Activated CD8-positive, alpha-beta memory T cell treated with anti-CD3 and anti-CD28 coated beads, Interleukin-2, amount 10 ng/mL, durations not matched to agents 7 days and 5 days (primary cell): ENCODE data around the gene AASS. TPM values are rescaled to one million over a fixed set of nuclear protein-coding genes. Genes with fewer than 3 reads are reported as not detected.

Experiments used
- ATAC-seq: fragments of 150-1000 bp; cut with Tn5 transposase; one replicate; pipeline ENCODE4 v1.10.0; 2021; ENCODE audit warnings: moderate library complexity
- CTCF ChIA-PET: fragments of 350-600 bp; sonication (Branson Sonifier 250); formaldehyde crosslinking; loops from one replicate; lab custom pipeline; 2021; ENCODE audit warnings: antibody characterized with exemption; lab: Charles Lee
- DNase-seq: peaks from one replicate; pipeline ENCODE4 v3.0.0-alpha.2; 2020
- H3K27ac Mint-ChIP-seq: one replicate; pipeline ENCODE4 v1.8.0; 2021; ENCODE audit warnings: mild to moderate bottlenecking, mixed read lengths
- H3K27me3 Mint-ChIP-seq: one replicate; pipeline ENCODE4 v1.8.0; 2021; ENCODE audit warnings: mixed read lengths
- H3K36me3 Mint-ChIP-seq: one replicate; pipeline ENCODE4 v1.8.0; 2021; ENCODE audit warnings: mild to moderate bottlenecking, mixed read lengths
- H3K4me1 Mint-ChIP-seq: one replicate; pipeline ENCODE4 v1.8.0; 2021; ENCODE audit warnings: mixed read lengths
- H3K4me3 Mint-ChIP-seq: one replicate; pipeline ENCODE4 v1.8.0; 2021; ENCODE audit warnings: mild to moderate bottlenecking, moderate library complexity, mixed read lengths
- H3K9me3 Mint-ChIP-seq: one replicate; pipeline ENCODE4 v1.8.0; 2022; ENCODE audit warnings: low read depth, mixed read lengths
- total RNA-seq, 2 experiments: library from RNA; stranded (reverse); gene quantifications; one replicate each; pipeline ENCODE4 v1.2.3, GENCODE V29; 2021

The AASS gene
- total RNA-seq, 2 experiments from 2014 or later: 1.6 to 1.7 TPM

DNA sequence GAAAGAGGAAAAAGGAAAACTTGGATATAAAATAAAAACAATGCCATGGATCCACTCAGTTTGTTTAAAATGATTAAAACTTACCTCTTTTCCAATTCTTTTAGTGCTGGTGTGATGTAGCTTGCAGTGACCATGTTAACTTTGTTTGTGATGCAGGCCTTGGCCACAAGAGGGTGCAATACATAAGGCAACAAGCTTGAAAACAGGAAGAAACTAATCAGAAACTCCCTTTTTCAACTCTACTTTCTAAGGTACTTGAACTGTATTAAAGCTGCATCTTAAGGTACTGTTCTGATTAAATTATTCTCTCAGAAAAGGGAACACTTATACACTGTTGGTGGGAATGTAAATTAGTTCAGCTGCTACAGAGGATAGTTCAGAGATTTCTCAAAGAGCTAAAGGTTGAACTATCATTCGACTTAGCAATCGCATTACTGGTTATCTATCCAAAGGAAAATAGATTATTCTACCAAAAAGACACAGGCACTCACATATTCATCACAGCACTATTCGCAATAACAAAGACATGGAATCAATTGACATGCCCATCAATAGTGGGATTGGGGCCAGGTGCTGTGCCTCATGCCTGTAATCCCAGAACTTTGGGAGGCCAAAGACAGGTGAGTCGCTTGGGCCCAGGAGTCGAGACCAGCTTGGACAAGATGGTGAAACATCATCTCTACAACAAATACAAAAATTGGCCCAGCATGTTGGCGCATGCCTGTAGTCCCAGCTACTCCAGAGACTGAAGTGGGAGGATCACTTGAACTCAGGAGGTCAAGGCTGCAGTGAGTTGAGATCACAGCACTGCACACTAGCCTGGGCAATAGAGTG lies 50.9 kb downstream of the AASS start:
- DNase-seq (peak; percentile 66), ATAC-seq (peak; percentile 42)
- CTCF ChIA-PET: interaction anchor here (0.9 to 1.3 kb wide), 5 partner anchors 9 to 77 kb away, joined by 3 to 4 read pairs (median 3); no protein-coding TSS in a partner anchor
- H3K9me3 Mint-ChIP-seq: no peaks in the 10 kb centered on the region
- H3K36me3 Mint-ChIP-seq: no peaks in the 10 kb centered on the region
- no peak overlapping the region for H3K27ac Mint-ChIP-seq
- no peaks in the 10 kb centered on the region for H3K4me1 Mint-ChIP-seq
- no peaks in the 10 kb centered on the region for H3K27me3 Mint-ChIP-seq
- H3K4me3 Mint-ChIP-seq: no peak overlapping the region

DNA sequence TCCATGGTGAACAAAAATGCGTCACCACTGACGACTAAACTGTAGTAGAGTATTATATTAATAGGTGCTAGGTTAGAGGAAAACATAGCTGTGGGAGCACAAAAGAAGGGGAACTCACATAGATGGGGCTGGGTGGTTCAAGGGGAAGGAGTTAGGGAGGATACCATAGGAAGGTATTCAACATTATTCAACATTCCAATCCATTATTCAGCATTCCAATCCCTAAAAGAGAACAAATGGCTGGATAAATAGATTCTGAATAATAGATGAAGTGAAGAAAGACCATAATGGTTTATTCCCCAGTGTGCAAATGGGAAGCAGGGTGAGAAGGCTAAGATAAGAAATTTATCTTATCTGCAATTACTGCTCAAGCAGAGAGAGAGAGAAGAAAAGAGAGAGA lies 61.4 kb downstream of the AASS start:
- Mint-ChIP-seq H3K27ac (no peak overlapping the region), H3K36me3 (no peaks in the 10 kb centered on the region), H3K4me3 (no peak overlapping the region), H3K27me3 (no peaks in the 10 kb centered on the region), H3K9me3 (no peaks in the 10 kb centered on the region), H3K4me1 (no peaks in the 10 kb centered on the region)
- ATAC-seq: no peak
- CTCF ChIA-PET: no interaction called here
- no peak for DNase-seq

DNA sequence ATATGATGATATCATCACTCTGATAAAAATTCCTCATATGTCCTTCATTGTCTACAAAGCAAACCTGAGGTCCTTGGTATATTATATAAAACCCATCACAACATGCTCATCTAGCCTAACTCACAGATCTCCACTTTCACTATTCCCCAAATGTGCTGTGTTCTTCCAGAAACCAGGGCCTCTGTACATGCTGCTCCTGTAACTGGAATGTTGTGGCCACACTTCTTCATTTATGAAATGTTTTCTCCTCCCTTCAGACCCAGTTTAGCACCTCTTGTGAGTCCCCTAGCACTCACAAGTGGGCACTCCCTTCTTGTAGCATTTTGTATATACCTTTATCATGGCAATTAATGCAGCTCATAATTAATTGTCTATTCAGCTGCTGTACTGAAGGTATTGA lies 61.9 kb downstream of the AASS start:
- no peaks in the 10 kb centered on the region for H3K36me3 Mint-ChIP-seq
- H3K4me3 Mint-ChIP-seq: no peak overlapping the region
- no peaks in the 10 kb centered on the region for H3K27me3 Mint-ChIP-seq
- CTCF ChIA-PET: interaction anchor here (1.2 kb wide), 1 partner anchor 10 kb away, joined by 3 read pairs; no protein-coding TSS in a partner anchor
- ATAC-seq (no peak), DNase-seq (no peak)
- no peaks in the 10 kb centered on the region for H3K9me3 Mint-ChIP-seq
- no peak overlapping the region for H3K27ac Mint-ChIP-seq
- no peaks in the 10 kb centered on the region for H3K4me1 Mint-ChIP-seq

DNA sequence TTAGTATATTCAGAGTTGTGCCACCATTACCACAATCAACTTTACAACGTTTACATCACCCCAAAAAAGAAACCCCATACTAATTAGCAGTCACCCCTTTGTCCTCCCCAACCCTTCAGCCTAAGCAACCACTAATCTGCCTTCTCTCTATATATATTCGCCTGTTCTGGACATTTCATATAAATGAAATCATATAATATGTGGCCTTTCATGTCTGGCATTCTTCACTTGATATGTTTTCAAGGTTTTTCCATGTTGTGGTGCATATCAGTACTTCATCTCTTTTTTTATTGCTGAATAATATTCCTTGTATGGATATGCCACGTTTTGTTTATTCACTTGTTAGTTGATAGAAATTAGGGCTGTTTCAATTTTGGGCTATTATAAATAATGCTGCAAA lies 70.4 kb downstream of the AASS start:
- CTCF ChIA-PET: no interaction called here
- Mint-ChIP-seq H3K4me3 (no peak overlapping the region), H3K27ac (no peak overlapping the region), H3K36me3 (no peaks in the 10 kb centered on the region), H3K27me3 (no peaks in the 10 kb centered on the region), H3K9me3 (no peaks in the 10 kb centered on the region), H3K4me1 (no peaks in the 10 kb centered on the region)
- ATAC-seq (no peak), DNase-seq (no peak)

DNA sequence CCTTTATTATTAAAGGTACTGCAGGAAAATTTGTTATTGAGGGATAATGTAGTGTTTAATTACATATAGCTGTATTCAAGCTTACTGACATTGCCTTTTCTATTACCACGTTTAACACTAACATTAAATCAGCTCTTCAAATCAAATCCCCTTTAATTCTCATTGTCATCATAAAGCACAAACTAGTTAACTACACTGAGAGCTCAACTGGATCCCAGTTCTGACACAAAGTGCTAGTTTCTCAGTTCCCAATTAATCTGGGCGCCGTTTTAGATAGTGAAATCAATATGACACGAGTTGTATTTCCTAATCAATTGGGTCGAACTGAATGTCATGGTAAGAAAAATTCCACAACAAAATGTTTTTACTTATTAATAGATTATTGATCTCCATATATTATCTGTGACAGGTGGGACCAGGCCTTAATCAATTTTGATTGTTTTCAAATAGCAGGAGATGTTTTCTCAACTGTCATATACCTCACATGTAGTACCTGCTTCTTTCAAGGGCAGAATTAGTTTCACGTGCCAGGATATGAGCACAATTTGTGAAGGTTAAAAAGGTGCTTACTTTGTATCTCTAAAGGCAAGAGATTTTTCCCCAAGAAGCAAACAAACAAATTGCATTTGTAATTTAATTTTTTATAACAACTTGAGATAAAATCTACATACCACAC lies 71.0 kb downstream of the AASS start:
- CTCF ChIA-PET: no interaction called here
- Mint-ChIP-seq H3K27ac (no peak overlapping the region), H3K27me3 (no peaks in the 10 kb centered on the region), H3K4me3 (no peak overlapping the region), H3K9me3 (no peaks in the 10 kb centered on the region), H3K36me3 (no peaks in the 10 kb centered on the region), H3K4me1 (no peaks in the 10 kb centered on the region)
- ATAC-seq: no peak
- DNase-seq: no peak

DNA sequence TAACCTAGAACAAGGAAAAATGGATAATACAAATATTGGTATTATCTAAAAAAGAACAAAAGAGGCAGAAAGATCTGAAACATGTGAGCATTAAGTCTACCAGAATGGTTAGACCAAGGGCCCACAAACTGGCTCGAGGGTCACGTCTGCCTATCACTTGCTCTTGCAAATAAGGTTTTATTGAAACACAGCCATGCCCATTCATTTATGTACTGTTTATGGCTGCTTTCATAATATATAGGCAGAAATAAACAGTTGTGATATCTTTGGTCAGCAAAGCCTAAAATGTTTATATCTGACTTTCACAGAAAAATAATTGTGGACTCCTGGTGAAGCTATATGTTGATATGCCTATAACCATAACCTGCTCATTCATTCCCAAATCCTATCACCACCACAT lies 71.8 kb downstream of the AASS start:
- no peak overlapping the region for H3K4me3 Mint-ChIP-seq
- H3K27ac Mint-ChIP-seq: no peak overlapping the region
- no peaks in the 10 kb centered on the region for H3K4me1 Mint-ChIP-seq
- CTCF ChIA-PET: no interaction called here
- H3K36me3 Mint-ChIP-seq: no peaks in the 10 kb centered on the region
- H3K27me3 Mint-ChIP-seq: no peaks in the 10 kb centered on the region
- no peaks in the 10 kb centered on the region for H3K9me3 Mint-ChIP-seq
- no peak for DNase-seq
- no peak for ATAC-seq

DNA sequence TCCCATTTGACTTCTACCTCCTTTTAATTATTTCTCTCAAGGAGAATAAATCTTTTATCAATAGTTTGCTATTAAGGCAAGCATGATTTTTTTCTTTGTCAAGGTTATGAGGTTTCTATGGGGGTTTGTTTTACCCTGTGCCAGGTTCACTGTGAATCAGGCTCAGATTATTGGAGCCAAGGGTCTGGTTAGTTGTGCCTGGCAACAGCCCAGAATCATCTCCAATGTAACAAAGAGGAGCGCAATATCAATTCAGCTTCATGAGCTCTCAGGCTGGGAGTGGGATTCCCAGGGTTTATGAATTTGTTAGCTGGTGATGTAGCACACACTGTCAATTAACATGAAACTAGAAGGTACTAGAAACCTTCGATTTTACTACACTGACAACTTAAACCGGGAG lies 73.2 kb downstream of the AASS start:
- CTCF ChIA-PET: no interaction called here
- H3K4me1 Mint-ChIP-seq: no peaks in the 10 kb centered on the region
- H3K27me3 Mint-ChIP-seq: no peaks in the 10 kb centered on the region
- DNase-seq: no peak
- H3K4me3 Mint-ChIP-seq: no peak overlapping the region
- ATAC-seq: no peak
- H3K36me3 Mint-ChIP-seq: no peaks in the 10 kb centered on the region
- no peaks in the 10 kb centered on the region for H3K9me3 Mint-ChIP-seq
- H3K27ac Mint-ChIP-seq: no peak overlapping the region

DNA sequence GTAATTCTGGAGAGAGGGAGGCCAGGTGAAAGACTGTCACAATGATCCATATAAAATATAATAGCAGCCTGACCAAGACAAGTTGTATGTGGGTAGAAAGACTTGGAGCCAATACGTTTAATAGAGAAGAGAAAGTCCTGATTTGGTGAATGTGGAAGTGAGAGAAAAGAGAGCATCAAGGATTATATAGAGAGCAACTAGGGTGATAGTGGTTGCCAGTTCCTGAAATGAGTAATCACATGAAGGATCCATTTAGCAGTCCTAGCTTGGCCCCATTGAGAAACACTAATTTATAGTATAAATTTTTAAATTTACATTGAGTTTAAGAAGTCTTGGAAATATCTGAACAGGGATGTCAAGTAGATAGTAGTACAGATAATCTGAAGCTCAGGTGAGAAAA lies 74.0 kb downstream of the AASS start:
- Mint-ChIP-seq H3K4me3 (no peak overlapping the region), H3K4me1 (no peaks in the 10 kb centered on the region), H3K36me3 (no peaks in the 10 kb centered on the region), H3K9me3 (no peaks in the 10 kb centered on the region), H3K27ac (no peak overlapping the region), H3K27me3 (no peaks in the 10 kb centered on the region)
- CTCF ChIA-PET: no interaction called here
- DNase-seq (no peak), ATAC-seq (no peak)

DNA sequence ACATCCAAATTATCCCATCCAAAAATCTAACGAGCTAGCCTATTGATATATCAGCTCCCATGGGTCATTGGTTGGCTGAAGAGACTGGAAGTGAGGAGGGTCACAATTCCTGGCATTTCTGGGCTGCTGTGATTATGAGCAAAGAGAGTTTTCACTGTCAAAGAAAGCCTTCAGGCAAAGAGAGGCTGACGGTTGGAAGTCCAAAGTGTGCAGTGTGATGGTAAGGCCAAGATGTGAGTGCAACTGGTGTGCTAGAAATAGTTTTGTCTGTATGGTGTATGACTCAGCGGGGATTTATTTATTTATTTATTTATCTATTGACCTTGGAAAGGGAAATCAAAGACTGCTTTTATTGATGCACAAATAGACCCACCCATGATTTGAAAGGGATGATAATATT lies 75.0 kb downstream of the AASS start:
- H3K9me3 Mint-ChIP-seq: no peaks in the 10 kb centered on the region
- H3K27me3 Mint-ChIP-seq: no peaks in the 10 kb centered on the region
- DNase-seq: no peak
- CTCF ChIA-PET: no interaction called here
- no peak for ATAC-seq
- no peaks in the 10 kb centered on the region for H3K36me3 Mint-ChIP-seq
- no peak overlapping the region for H3K4me3 Mint-ChIP-seq
- H3K27ac Mint-ChIP-seq: no peak overlapping the region
- no peaks in the 10 kb centered on the region for H3K4me1 Mint-ChIP-seq

DNA sequence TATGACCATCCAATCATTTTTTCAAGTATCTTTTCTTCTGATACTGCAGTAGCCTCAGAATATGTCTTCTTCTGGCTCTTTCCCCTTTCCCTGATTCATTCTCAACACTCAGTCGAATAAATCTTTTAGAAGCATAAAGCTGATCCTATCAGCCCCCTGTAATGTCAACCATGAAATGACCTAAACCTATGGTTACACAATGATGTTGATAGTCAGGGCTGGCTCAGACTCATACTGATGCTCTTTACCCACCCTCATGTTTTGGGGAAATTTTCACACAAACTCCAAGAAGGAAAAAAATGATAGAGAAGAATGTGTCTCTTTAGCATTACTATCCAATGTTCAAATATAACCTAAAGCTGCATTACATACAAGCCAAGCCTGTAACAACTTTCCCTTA lies 76.0 kb downstream of the AASS start:
- no peak for ATAC-seq
- CTCF ChIA-PET: no interaction called here
- Mint-ChIP-seq H3K27me3 (no peaks in the 10 kb centered on the region), H3K36me3 (no peaks in the 10 kb centered on the region), H3K4me1 (no peaks in the 10 kb centered on the region), H3K9me3 (no peaks in the 10 kb centered on the region), H3K27ac (no peak overlapping the region), H3K4me3 (no peak overlapping the region)
- no peak for DNase-seq

DNA sequence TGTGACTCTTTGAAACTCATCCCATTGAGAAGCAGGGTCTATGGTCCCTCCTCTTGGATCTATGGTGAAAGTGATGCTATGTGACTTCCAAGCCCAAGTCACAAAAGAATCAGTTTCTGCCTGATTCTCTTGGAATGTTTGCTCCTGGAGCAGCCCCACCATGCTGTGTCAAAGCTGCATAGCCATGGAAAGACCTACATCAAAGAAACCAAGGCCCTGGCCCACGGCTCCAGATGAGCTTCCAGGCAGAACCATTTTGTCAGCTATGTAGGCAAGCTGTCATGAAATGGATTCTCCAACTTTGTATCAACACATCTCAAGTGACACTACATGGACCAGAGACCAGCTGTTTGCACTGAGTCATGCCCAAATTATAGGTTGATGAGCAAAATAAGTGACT lies 77.0 kb downstream of the AASS start:
- Mint-ChIP-seq H3K4me3 (no peak overlapping the region), H3K9me3 (no peaks in the 10 kb centered on the region), H3K4me1 (no peaks in the 10 kb centered on the region), H3K36me3 (no peaks in the 10 kb centered on the region), H3K27me3 (no peaks in the 10 kb centered on the region), H3K27ac (no peak overlapping the region)
- no peak for ATAC-seq
- DNase-seq: no peak
- CTCF ChIA-PET: no interaction called here

DNA sequence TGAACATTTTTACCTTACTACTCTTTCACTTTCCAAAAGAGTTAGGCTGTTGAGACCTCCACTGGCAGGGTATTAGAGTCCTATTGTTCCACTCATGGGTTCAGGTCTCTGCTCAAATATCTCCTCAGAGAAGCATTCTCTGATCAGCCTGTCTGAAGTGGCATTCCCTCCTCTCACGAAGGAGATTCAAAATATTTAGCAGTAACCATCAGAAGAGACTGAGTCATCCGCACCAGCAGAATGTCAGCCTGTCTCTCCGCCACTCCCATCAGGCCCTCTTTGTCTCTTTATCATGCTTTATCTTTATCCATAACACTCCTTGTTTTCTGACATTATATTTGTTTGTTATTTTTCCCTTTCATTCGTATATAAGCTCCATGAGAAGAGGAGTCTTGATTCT lies 79.1 kb downstream of the AASS start:
- no peaks in the 10 kb centered on the region for H3K4me1 Mint-ChIP-seq
- ATAC-seq (no peak), DNase-seq (no peak)
- H3K27ac Mint-ChIP-seq: no peak overlapping the region
- no peaks in the 10 kb centered on the region for H3K27me3 Mint-ChIP-seq
- no peaks in the 10 kb centered on the region for H3K9me3 Mint-ChIP-seq
- CTCF ChIA-PET: no interaction called here
- no peaks in the 10 kb centered on the region for H3K36me3 Mint-ChIP-seq
- no peak overlapping the region for H3K4me3 Mint-ChIP-seq

DNA sequence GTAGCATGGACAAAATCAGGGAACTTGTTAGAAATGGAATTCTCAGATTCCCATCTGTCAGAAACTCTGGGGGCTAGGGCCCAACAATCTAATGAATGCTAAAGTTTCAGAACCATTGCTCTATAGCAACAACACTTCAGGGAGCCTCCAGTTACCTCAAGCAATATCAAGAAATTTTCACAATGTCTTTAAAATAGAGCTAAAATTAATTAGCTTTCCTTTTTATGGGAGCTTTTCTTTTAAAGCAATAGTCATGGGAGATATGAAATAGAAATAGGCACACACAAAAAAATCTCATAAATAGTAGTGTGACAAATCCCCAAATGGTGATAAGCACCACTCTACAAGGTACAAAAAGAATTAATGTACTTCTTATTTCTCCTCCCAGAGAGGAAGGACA lies 80.9 kb downstream of the AASS start:
- Mint-ChIP-seq H3K4me1 (no peaks in the 10 kb centered on the region), H3K36me3 (no peaks in the 10 kb centered on the region), H3K4me3 (no peak overlapping the region), H3K9me3 (no peaks in the 10 kb centered on the region), H3K27ac (no peak overlapping the region), H3K27me3 (no peaks in the 10 kb centered on the region)
- CTCF ChIA-PET: no interaction called here
- ATAC-seq (no peak), DNase-seq (no peak)

DNA sequence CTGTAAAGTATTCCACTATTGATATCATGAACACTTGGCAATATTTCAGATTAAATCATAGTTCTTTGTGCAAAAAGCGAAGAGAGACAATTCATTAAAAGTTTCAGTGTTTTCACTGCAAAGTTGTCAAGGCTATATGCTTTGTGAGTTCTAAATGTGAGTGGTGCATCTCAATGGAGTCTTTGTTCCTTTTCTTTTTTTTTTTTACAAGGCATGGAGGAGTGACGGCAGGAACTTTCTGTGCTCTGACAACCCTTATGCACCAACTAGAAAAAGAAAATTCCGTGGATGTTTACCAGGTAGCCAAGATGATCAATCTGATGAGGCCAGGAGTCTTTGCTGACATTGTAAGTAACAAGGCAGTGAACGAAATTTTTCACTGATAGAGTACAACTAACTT lies 84.5 kb downstream of the AASS start:
- no peaks in the 10 kb centered on the region for H3K9me3 Mint-ChIP-seq
- CTCF ChIA-PET: no interaction called here
- DNase-seq: no peak
- H3K4me3 Mint-ChIP-seq: no peak overlapping the region
- ATAC-seq: no peak
- no peaks in the 10 kb centered on the region for H3K4me1 Mint-ChIP-seq
- no peak overlapping the region for H3K27ac Mint-ChIP-seq
- no peaks in the 10 kb centered on the region for H3K27me3 Mint-ChIP-seq
- H3K36me3 Mint-ChIP-seq: no peaks in the 10 kb centered on the region
